ENCODE measurements around the gene ADAM22. TPM values are rescaled to one million over a fixed set of nuclear protein-coding genes. Genes with fewer than 3 reads are reported as not detected.
"Not testable (repeated sequence)": the region's sequence is repeated elsewhere in the genome, so short reads cannot be mapped to it uniquely, and the experiment has no call there.

ADAM22 gene
- total and polyA plus RNA-seq, 2 donors from 2014 or later = 2.2 to 7.9 TPM

DNA sequence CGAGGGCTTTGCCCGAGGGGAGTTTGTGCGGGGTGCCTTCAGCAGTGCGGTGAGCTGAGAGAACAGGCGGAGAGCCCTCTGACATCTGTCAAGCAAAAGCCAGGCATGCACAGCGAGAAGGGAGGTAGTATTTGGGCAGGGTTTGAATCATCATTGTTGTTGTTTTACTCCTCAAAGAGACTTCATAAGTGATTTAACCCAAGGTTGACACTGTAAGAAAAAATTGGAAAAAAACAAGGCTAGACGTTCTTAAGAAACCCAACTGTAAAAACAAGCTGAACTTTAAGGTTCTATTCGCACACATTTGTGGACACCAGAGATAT is 1.3 kb downstream of the ADAM22 start:
- no peaks in the 10 kb centered on the region for H3K27me3 ChIP-seq (ENCODE audit: control insufficient read depth, insufficient read depth, low read length)
- H3K9me3 ChIP-seq (ENCODE audit: control insufficient read depth in 2 of 3, insufficient read depth in 1 of 3, low read length in 3 of 3) = no peaks in the 10 kb centered on the region
- peak overlapping the region; percentile 4 to 84 (median 82) for H3K4me3 ChIP-seq (ENCODE audit: low read length in 3 of 3)
- DNase-seq (peak in 1 of 5 donors; percentile 21), FAIRE-seq (no peak)
- no peaks in the 10 kb centered on the region for H3K36me3 ChIP-seq (ENCODE audit: control insufficient read depth in 2 of 3, insufficient read depth in 3 of 3, low read length in 3 of 3)
- no peak for TF ChIP-seq CTCF (IDR thresholded peaks at IDR 0.05; ENCODE audit: borderline replicate concordance, extremely low read depth, insufficient read depth)
- intact Hi-C loops (cut with DNase I) = no loop called here
- H3K9ac ChIP-seq (ENCODE audit: low read length in 3 of 3) = peak overlapping the region in 1 of 3 donors; percentile 46
- H3K4me1 ChIP-seq (ENCODE audit: control insufficient read depth in 2 of 3, insufficient read depth in 2 of 3, low read depth in 1 of 3, low read length in 3 of 3) = peaks cover 0 to 7% (median 0%) of the 10 kb centered on the region in 3 donors
- H3K27ac ChIP-seq (ENCODE audit: low read depth in 2 of 2, low read length in 2 of 2) = no peak overlapping the region

- no peaks in the 10 kb centered on the region for H3K4me1 ChIP-seq (ENCODE audit: control insufficient read depth in 2 of 3, insufficient read depth in 2 of 3, low read depth in 1 of 3, low read length in 3 of 3)
- no peaks in the 10 kb centered on the region for H3K9me3 ChIP-seq (ENCODE audit: control insufficient read depth in 2 of 3, insufficient read depth in 1 of 3, low read length in 3 of 3)
- no peak overlapping the region for H3K9ac ChIP-seq (ENCODE audit: low read length in 3 of 3)
- no peaks in the 10 kb centered on the region for H3K36me3 ChIP-seq (ENCODE audit: control insufficient read depth in 2 of 3, insufficient read depth in 3 of 3, low read length in 3 of 3)
- intact Hi-C loops (cut with DNase I) = no loop called here
- no peak overlapping the region for H3K4me3 ChIP-seq (ENCODE audit: low read length in 3 of 3)
- H3K27me3 ChIP-seq (ENCODE audit: control insufficient read depth, insufficient read depth, low read length) = no peaks in the 10 kb centered on the region
- DNase-seq = no peak
- no peak for FAIRE-seq
- no peak for TF ChIP-seq CTCF (IDR thresholded peaks at IDR 0.05; ENCODE audit: borderline replicate concordance, extremely low read depth, insufficient read depth)
- no peak overlapping the region for H3K27ac ChIP-seq (ENCODE audit: low read depth in 2 of 2, low read length in 2 of 2)
These were observed 7.1 kb downstream of the ADAM22 start for GRCh38 chr7:87941138-87941537.

DNA sequence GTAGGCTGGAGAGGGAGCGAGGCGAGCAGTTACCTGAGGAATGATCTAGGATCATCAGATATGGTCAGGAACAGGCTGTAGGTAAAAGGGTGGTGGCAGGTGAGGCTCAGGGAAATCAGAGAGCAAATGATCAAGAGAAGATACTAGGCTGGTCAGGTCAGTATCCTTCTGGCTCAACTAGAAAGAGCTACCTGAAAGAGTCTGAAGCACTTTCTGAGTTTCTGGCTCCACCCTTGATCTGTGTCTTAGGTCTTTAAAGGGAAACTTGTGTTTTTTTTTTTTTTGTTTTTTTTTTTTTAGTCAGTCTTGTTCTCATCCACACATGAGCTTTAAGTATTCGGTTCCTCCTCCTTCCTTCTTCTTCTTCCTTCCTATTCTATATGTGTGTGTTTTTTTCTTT is 10.5 kb downstream of the ADAM22 start:
- Histone ChIP-seq H3K9me3 (ENCODE audit: control insufficient read depth in 2 of 3, insufficient read depth in 1 of 3, low read length in 3 of 3) (no peaks in the 10 kb centered on the region), H3K4me1 (ENCODE audit: control insufficient read depth in 2 of 3, insufficient read depth in 2 of 3, low read depth in 1 of 3, low read length in 3 of 3) (no peaks in the 10 kb centered on the region), H3K9ac (ENCODE audit: low read length in 3 of 3) (no peak overlapping the region), H3K4me3 (ENCODE audit: low read length in 3 of 3) (no peak overlapping the region), H3K36me3 (ENCODE audit: control insufficient read depth in 2 of 3, insufficient read depth in 3 of 3, low read length in 3 of 3) (no peaks in the 10 kb centered on the region), H3K27me3 (ENCODE audit: control insufficient read depth, insufficient read depth, low read length) (no peaks in the 10 kb centered on the region), H3K27ac (ENCODE audit: low read depth in 2 of 2, low read length in 2 of 2) (no peak overlapping the region)
- FAIRE-seq (no peak), DNase-seq (no peak)
- intact Hi-C loops (cut with DNase I) = no loop called here
- TF ChIP-seq CTCF (IDR thresholded peaks at IDR 0.05; ENCODE audit: borderline replicate concordance, extremely low read depth, insufficient read depth) = no peak

DNA sequence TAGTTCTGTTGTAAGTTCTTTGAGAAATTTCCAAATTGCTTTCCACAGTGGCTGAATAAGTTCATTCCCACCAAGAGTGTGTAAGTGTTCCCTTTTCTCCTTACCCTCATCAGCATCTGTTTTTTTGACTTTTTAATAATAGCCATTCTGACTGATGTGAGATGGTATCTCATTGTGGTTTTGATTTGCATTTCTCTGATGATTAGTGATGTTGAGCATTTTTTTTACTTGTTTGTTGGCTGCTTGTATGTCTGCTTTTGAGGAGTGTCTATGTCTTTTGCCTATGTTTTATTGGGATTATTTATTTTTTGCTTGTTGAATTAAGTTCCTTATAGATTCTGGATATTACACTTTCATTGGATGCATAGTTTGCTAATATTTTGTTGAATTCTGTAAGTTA is 11.9 kb downstream of the ADAM22 start:
- H3K27ac ChIP-seq (ENCODE audit: low read depth in 2 of 2, low read length in 2 of 2); H3K9me3 ChIP-seq (ENCODE audit: control insufficient read depth in 2 of 3, insufficient read depth in 1 of 3, low read length in 3 of 3); H3K27me3 ChIP-seq (ENCODE audit: control insufficient read depth, insufficient read depth, low read length); H3K36me3 ChIP-seq (ENCODE audit: control insufficient read depth in 2 of 3, insufficient read depth in 3 of 3, low read length in 3 of 3); intact Hi-C loops (cut with DNase I); H3K4me1 ChIP-seq (ENCODE audit: control insufficient read depth in 2 of 3, insufficient read depth in 2 of 3, low read depth in 1 of 3, low read length in 3 of 3); DNase-seq; H3K4me3 ChIP-seq (ENCODE audit: low read length in 3 of 3); FAIRE-seq; H3K9ac ChIP-seq (ENCODE audit: low read length in 3 of 3): not testable (repeated sequence)

Data from kidney (tissue), 14 donors.